SK-N-SH treated with all-trans-retinoic acid at 6 μM for 48 hours (cell line): ENCODE results near the gene KIF7.

Experiments used
- ATAC-seq: fragments of 200-7000 bp; cut with Tn5 transposase; 3 replicates; pipeline ENCODE4 v1.9.1; 2020; ENCODE audit warnings: mild to moderate bottlenecking, moderate library complexity
- BACH2 ChIP-seq: fragments of 250-450 bp; sonication (Bioruptor Pico); IDR thresholded peaks from 2 replicates; pipeline ENCODE4 v1.9.0; 2021; ENCODE audit warnings: mild to moderate bottlenecking, borderline replicate concordance
- CSDC2 ChIP-seq: fragments of 250-450 bp; sonication (Bioruptor Pico); IDR thresholded peaks from 2 replicates; pipeline ENCODE4 v1.5.0; 2020; ENCODE audit warnings: mild to moderate bottlenecking, moderate library complexity
- ESRRG ChIP-seq: fragments of 250-450 bp; sonication (Bioruptor Pico); IDR thresholded peaks from 2 replicates; pipeline ENCODE4 v1.6.1; 2021; ENCODE audit warnings: mild to moderate bottlenecking
- GLIS3 ChIP-seq: fragments of 250-450 bp; sonication (Bioruptor Pico); IDR thresholded peaks from 2 replicates; pipeline ENCODE4 v1.5.0; 2020; ENCODE audit warnings: mild to moderate bottlenecking, moderate library complexity
- ISL1 ChIP-seq: fragments of 250-450 bp; sonication (Bioruptor Pico); IDR thresholded peaks from 2 replicates; pipeline ENCODE4 v2.1.2; 2022; ENCODE audit warnings: mild to moderate bottlenecking, moderate library complexity
- OSR1 ChIP-seq: fragments of 250-450 bp; sonication (Bioruptor Pico); IDR thresholded peaks from 2 replicates; pipeline ENCODE4 v1.8.0; 2022; ENCODE audit warnings: moderate library complexity, mild to moderate bottlenecking, inconsistent platforms
- RARB ChIP-seq: fragments of 250-450 bp; sonication (Bioruptor Pico); IDR thresholded peaks from 2 replicates; pipeline ENCODE4 v1.8.0; 2021; ENCODE audit warnings: mild to moderate bottlenecking, moderate library complexity
- SNAI2 ChIP-seq: fragments of 250-450 bp; sonication (Bioruptor Pico); IDR thresholded peaks from 2 replicates; pipeline ENCODE4 v1.5.0; 2020; ENCODE audit warnings: mild to moderate bottlenecking, moderate library complexity
- TCF4 ChIP-seq: fragments of 250-450 bp; sonication (Bioruptor Pico); IDR thresholded peaks from 2 replicates; pipeline ENCODE4 v1.8.0; 2021; ENCODE audit warnings: mild to moderate bottlenecking, moderate library complexity, borderline replicate concordance
- TOX ChIP-seq: fragments of 250-450 bp; sonication (Bioruptor Pico); IDR thresholded peaks from 2 replicates; pipeline ENCODE4 v1.8.0; 2021; ENCODE audit warnings: mild to moderate bottlenecking, moderate library complexity, borderline replicate concordance
- ZC3H10 ChIP-seq: fragments of 250-450 bp; sonication (Bioruptor Pico); IDR thresholded peaks from 2 replicates; pipeline ENCODE4 v1.5.1; 2021; ENCODE audit warnings: mild to moderate bottlenecking, moderate library complexity
- ZFP3 ChIP-seq: fragments of 250-450 bp; sonication (Bioruptor Pico); IDR thresholded peaks from 2 replicates; pipeline ENCODE4 v1.5.0; 2020; ENCODE audit warnings: mild to moderate bottlenecking, moderate library complexity
- ZFP30 ChIP-seq: fragments of 450-650 bp; formaldehyde crosslinking; IDR thresholded peaks from 2 replicates; pipeline ENCODE4 v1.5.0; 2022; ENCODE audit warnings: mild to moderate bottlenecking, moderate library complexity
- ZNF70 ChIP-seq: fragments of 450-650 bp; formaldehyde crosslinking; IDR thresholded peaks from 2 replicates; pipeline ENCODE4 v1.5.0; 2020; ENCODE audit warnings: mild to moderate bottlenecking, moderate library complexity
- TF ChIP-seq, protein P1 (sequence below): fragments of 250-450 bp; sonication (Bioruptor Pico); IDR thresholded peaks from 2 replicates; pipeline ENCODE4 v1.5.0; 2020; ENCODE audit warnings: mild to moderate bottlenecking, moderate library complexity
- TF ChIP-seq, protein P2 (sequence below): fragments of 250-450 bp; sonication (Bioruptor Pico); IDR thresholded peaks from 2 replicates; pipeline ENCODE4 v1.8.0; 2021; ENCODE audit warnings: low read depth, mild to moderate bottlenecking, moderate library complexity, borderline replicate concordance
- TF ChIP-seq, protein P3 (sequence below): fragments of 250-450 bp; sonication (Bioruptor Pico); IDR thresholded peaks from 2 replicates; pipeline ENCODE4 v1.5.1; 2021; ENCODE audit warnings: mild to moderate bottlenecking, moderate library complexity
- TF ChIP-seq, protein P4 (sequence below): fragments of 250-450 bp; sonication (Bioruptor Pico); IDR thresholded peaks from 2 replicates; pipeline ENCODE4 v1.8.0; 2020; ENCODE audit warnings: mild to moderate bottlenecking, moderate library complexity, borderline replicate concordance

The KIF7 gene

DNA sequence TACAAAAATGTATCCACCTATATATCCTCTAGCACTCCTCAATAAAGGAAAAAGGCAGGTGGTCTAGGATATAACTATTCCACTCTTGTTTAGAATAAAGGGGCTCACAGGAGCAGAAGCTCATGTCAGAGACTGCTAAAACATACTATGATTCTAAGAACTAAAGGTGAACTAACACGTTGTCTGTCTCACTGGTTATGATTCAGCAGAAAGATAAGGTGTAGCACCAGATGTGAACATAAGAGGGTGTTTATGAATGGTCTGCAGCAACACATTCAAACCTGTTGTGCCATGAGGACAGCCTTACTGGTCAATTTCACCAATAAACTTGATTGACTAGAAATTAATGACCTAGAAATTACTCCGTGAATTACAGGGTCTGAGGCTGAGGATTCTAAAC lies 30.7 kb upstream of the KIF7 start:
- no peak for ATAC-seq

DNA sequence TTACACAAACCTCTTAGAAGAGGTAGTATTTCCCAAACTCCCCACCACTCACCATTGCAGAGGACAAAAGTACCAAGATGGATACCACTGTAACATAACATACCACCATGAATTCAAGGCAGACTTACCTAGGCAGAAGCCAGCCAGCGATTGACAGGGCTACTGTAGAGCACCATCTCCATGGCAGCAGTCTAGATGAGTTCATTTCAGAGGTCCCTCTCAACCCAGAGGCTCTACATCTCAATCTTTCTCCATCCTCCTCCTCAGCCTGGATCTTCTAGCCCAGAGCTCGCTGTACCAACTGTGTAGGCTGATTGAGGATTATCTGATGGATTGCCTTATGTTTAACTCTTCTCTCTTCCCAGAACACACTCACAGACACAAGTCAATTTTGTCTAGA lies 25.9 kb upstream of the KIF7 start:
- TF ChIP-seq ISL1 = no peak
- TF ChIP-seq GLIS3 = no peak
- TF ChIP-seq, protein P1, sequence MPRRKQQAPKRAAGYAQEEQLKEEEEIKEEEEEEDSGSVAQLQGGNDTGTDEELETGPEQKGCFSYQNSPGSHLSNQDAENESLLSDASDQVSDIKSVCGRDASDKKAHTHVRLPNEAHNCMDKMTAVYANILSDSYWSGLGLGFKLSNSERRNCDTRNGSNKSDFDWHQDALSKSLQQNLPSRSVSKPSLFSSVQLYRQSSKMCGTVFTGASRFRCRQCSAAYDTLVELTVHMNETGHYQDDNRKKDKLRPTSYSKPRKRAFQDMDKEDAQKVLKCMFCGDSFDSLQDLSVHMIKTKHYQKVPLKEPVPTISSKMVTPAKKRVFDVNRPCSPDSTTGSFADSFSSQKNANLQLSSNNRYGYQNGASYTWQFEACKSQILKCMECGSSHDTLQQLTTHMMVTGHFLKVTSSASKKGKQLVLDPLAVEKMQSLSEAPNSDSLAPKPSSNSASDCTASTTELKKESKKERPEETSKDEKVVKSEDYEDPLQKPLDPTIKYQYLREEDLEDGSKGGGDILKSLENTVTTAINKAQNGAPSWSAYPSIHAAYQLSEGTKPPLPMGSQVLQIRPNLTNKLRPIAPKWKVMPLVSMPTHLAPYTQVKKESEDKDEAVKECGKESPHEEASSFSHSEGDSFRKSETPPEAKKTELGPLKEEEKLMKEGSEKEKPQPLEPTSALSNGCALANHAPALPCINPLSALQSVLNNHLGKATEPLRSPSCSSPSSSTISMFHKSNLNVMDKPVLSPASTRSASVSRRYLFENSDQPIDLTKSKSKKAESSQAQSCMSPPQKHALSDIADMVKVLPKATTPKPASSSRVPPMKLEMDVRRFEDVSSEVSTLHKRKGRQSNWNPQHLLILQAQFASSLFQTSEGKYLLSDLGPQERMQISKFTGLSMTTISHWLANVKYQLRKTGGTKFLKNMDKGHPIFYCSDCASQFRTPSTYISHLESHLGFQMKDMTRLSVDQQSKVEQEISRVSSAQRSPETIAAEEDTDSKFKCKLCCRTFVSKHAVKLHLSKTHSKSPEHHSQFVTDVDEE = no peak
- TF ChIP-seq ESRRG (CRISPR knock-in tag) = no peak
- TF ChIP-seq ZFP30 (CRISPR knock-in tag) = no peak
- TF ChIP-seq OSR1 (CRISPR knock-in tag) = no peak
- TF ChIP-seq, protein P2, sequence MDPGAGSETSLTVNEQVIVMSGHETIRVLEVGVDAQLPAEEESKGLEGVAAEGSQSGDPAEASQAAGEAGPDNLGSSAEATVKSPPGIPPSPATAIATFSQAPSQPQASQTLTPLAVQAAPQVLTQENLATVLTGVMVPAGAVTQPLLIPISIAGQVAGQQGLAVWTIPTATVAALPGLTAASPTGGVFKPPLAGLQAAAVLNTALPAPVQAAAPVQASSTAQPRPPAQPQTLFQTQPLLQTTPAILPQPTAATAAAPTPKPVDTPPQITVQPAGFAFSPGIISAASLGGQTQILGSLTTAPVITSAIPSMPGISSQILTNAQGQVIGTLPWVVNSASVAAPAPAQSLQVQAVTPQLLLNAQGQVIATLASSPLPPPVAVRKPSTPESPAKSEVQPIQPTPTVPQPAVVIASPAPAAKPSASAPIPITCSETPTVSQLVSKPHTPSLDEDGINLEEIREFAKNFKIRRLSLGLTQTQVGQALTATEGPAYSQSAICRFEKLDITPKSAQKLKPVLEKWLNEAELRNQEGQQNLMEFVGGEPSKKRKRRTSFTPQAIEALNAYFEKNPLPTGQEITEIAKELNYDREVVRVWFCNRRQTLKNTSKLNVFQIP (CRISPR knock-in tag) = no peak
- TF ChIP-seq TOX (CRISPR knock-in tag) = no peak
- TF ChIP-seq ZFP3 (CRISPR knock-in tag) = no peak
- TF ChIP-seq, protein P3, sequence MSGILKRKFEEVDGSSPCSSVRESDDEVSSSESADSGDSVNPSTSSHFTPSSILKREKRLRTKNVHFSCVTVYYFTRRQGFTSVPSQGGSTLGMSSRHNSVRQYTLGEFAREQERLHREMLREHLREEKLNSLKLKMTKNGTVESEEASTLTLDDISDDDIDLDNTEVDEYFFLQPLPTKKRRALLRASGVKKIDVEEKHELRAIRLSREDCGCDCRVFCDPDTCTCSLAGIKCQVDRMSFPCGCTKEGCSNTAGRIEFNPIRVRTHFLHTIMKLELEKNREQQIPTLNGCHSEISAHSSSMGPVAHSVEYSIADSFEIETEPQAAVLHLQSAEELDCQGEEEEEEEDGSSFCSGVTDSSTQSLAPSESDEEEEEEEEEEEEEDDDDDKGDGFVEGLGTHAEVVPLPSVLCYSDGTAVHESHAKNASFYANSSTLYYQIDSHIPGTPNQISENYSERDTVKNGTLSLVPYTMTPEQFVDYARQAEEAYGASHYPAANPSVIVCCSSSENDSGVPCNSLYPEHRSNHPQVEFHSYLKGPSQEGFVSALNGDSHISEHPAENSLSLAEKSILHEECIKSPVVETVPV (CRISPR knock-in tag) = no peak
- TF ChIP-seq, protein P4, sequence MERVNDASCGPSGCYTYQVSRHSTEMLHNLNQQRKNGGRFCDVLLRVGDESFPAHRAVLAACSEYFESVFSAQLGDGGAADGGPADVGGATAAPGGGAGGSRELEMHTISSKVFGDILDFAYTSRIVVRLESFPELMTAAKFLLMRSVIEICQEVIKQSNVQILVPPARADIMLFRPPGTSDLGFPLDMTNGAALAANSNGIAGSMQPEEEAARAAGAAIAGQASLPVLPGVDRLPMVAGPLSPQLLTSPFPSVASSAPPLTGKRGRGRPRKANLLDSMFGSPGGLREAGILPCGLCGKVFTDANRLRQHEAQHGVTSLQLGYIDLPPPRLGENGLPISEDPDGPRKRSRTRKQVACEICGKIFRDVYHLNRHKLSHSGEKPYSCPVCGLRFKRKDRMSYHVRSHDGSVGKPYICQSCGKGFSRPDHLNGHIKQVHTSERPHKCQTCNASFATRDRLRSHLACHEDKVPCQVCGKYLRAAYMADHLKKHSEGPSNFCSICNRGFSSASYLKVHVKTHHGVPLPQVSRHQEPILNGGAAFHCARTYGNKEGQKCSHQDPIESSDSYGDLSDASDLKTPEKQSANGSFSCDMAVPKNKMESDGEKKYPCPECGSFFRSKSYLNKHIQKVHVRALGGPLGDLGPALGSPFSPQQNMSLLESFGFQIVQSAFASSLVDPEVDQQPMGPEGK = no peak
- no peak for ATAC-seq

More for the DNA sequence above, 30.7 kb upstream of the KIF7 start:
- TF ChIP-seq, protein P4 = no peak
- TF ChIP-seq TOX (CRISPR knock-in tag) = no peak
- no peak for TF ChIP-seq ZFP30 (CRISPR knock-in tag)
- TF ChIP-seq, protein P1 = no peak
- no peak for TF ChIP-seq CSDC2 (CRISPR knock-in tag)
- TF ChIP-seq GLIS3 = no peak
- TF ChIP-seq ESRRG (CRISPR knock-in tag) = no peak
- TF ChIP-seq, protein P2 (CRISPR knock-in tag) = no peak
- TF ChIP-seq, protein P3 (CRISPR knock-in tag) = no peak
- TF ChIP-seq SNAI2 (CRISPR knock-in tag) = no peak
- TF ChIP-seq OSR1 (CRISPR knock-in tag) = no peak
- no peak for TF ChIP-seq RARB
- TF ChIP-seq BACH2 = no peak
- no peak for TF ChIP-seq ZFP3 (CRISPR knock-in tag)
- no peak for TF ChIP-seq ZNF70 (CRISPR knock-in tag)
- no peak for TF ChIP-seq ZC3H10 (CRISPR knock-in tag)
- no peak for TF ChIP-seq ISL1
- TF ChIP-seq TCF4 (CRISPR knock-in tag) = no peak
